Keratinocyte (primary cell): ENCODE data around the gene FHIT. TPM values are rescaled to one million over a fixed set of nuclear protein-coding genes. Genes with fewer than 3 reads are reported as not detected.
"Not testable (repeated sequence)": the region's sequence is repeated elsewhere in the genome, so short reads cannot be mapped to it uniquely, and the experiment has no call there.

Source experiments
- DNase-seq: peaks from one replicate; pipeline ENCODE4 v3.0.0-alpha.2; 2011; ENCODE audit warnings: low read depth, missing footprints, low spot score
- FAIRE-seq: peaks from 2 replicates; lab custom pipeline; 2011; peaks lifted over from hg19 to GRCh38; lab: Jason Lieb, UNC
- H2AFZ ChIP-seq: 2 replicates; pipeline ENCODE4 v1.6.0; 2012; ENCODE audit warnings: low read length, control low read depth, inconsistent platforms; ENCODE audit not compliant: control insufficient read depth
- H3K27ac ChIP-seq: 2 replicates; pipeline ENCODE4 v1.5.1; 2011; ENCODE audit warnings: low read length; ENCODE audit not compliant: control insufficient read depth, insufficient read depth
- H3K27me3 ChIP-seq: 3 replicates; pipeline ENCODE4 v1.6.0; 2011; ENCODE audit warnings: low read length; ENCODE audit not compliant: control insufficient read depth, insufficient read depth; ENCODE audit errors: extremely low read depth
- H3K36me3 ChIP-seq, 2 experiments: 2 replicates in 1 of 2; 3 replicates in 1 of 2; pipeline ENCODE4 v1.5.1; 2011; ENCODE audit warnings: low read length in 2 of 2, mild to moderate bottlenecking in 1 of 2; ENCODE audit not compliant: control insufficient read depth in 2 of 2, insufficient read depth in 2 of 2; ENCODE audit errors: extremely low read depth in 1 of 2
- H3K4me1 ChIP-seq: 3 replicates; pipeline ENCODE4 v1.5.1; 2011; ENCODE audit warnings: low read length; ENCODE audit not compliant: control insufficient read depth, insufficient read depth; ENCODE audit errors: extremely low read depth
- H3K4me2 ChIP-seq: 3 replicates; pipeline ENCODE4 v1.6.0; 2011; ENCODE audit warnings: low read depth, low read length; ENCODE audit not compliant: control insufficient read depth, insufficient read depth; ENCODE audit errors: extremely low read depth
- H3K4me3 ChIP-seq, 3 experiments: fragments of 200-600 bp in 1 of 3; sonication (generic) in 1 of 3; 2 replicates in 2 of 3; 3 replicates in 1 of 3; pipeline ENCODE4 v1.5.1; 2011 to 2016; ENCODE audit warnings: low read length in 3 of 3, mild to moderate bottlenecking in 3 of 3, control low read depth in 2 of 3, inconsistent platforms in 1 of 3, low read depth in 1 of 3, mixed read lengths in 1 of 3, mixed run types in 1 of 3, moderate library complexity in 1 of 3; ENCODE audit not compliant: control insufficient read depth in 2 of 3, insufficient read depth in 2 of 3; ENCODE audit errors: extremely low read depth in 1 of 3
- H3K79me2 ChIP-seq: 2 replicates; pipeline ENCODE4 v1.6.0; 2012; ENCODE audit warnings: low read length; ENCODE audit not compliant: control insufficient read depth, insufficient read depth
- H3K9ac ChIP-seq: 3 replicates; pipeline ENCODE4 v1.6.0; 2011; ENCODE audit warnings: low read length; ENCODE audit not compliant: control insufficient read depth, insufficient read depth; ENCODE audit errors: extremely low read depth
- H3K9me1 ChIP-seq: 3 replicates; pipeline ENCODE4 v1.6.0; 2011; ENCODE audit warnings: low read length; ENCODE audit not compliant: control insufficient read depth, insufficient read depth; ENCODE audit errors: extremely low read depth
- H3K9me3 ChIP-seq: 2 replicates; pipeline ENCODE4 v1.5.1; 2012; ENCODE audit warnings: low read depth, low read length; ENCODE audit not compliant: control insufficient read depth
- H4K20me1 ChIP-seq: 3 replicates; pipeline ENCODE4 v1.6.0; 2011; ENCODE audit warnings: low read length; ENCODE audit not compliant: control insufficient read depth, insufficient read depth; ENCODE audit errors: extremely low read depth
- EZH2 ChIP-seq: IDR thresholded peaks from one replicate; pipeline ENCODE4 v1.6.1; 2012; ENCODE audit warnings: inconsistent platforms, mild to moderate bottlenecking, low read length, moderate library complexity
- dilution Hi-C: fragments of 300-500 bp; cut with MboI; formaldehyde crosslinking; loops from one replicate; pipeline ENCODE4 v1.7.0; 2020; ENCODE audit warnings: low sequenced_read_pairs; ENCODE audit not compliant: extremely low pct_ligation_motif_present
- polyA plus RNA-seq, 5 experiments: library from polyadenylated mRNA; depleted of rRNA in 3 of 5; stranded (reverse) in 3 of 5; stranded (forward) in 1 of 5; unstranded in 1 of 5; fragments of >200 nt; gene quantifications; 1 replicate in 1 of 5; 2 replicates in 3 of 5; 3 replicates in 1 of 5; pipeline versions ENCODE4 v1.2.1 to v1.2.3, GENCODE V29; 2011 to 2012; ENCODE audit warnings: missing spikeins in 2 of 5, low read depth in 1 of 5, low replicate concordance in 1 of 5
- TF ChIP-seq, protein P1 (sequence below), 3 experiments: IDR thresholded peaks in 1 of 3; conservative IDR thresholded peaks in 1 of 3; optimal IDR thresholded peaks in 1 of 3; 2 replicates in 2 of 3; 3 replicates in 1 of 3; pipeline versions ENCODE3 to v1.5.1; 2011; ENCODE audit warnings: low read length in 3 of 3, mild to moderate bottlenecking in 3 of 3, moderate library complexity in 2 of 3, control low read depth in 1 of 3, inconsistent platforms in 1 of 3; ENCODE audit not compliant: insufficient read depth in 2 of 3; ENCODE audit errors: extremely low read depth in 1 of 3

The FHIT gene
- polyA plus RNA-seq, 1 donor (not counting 4 experiments of a cell fraction or from before 2014, with no cell fraction given): 2.2 TPM

GRCh38 chr3:61194892-61195538 lies 56.2 kb downstream of the FHIT start:
- Histone ChIP-seq H3K4me1 (no peaks in the 10 kb centered on the region), H4K20me1 (no peaks in the 10 kb centered on the region), H3K4me3 (no peak overlapping the region), H3K9ac (no peak overlapping the region), H3K79me2 (no peaks in the 10 kb centered on the region), H2AFZ (no peak overlapping the region), H3K27me3 (no peaks in the 10 kb centered on the region), H3K27ac (no peak overlapping the region), H3K4me2 (no peak overlapping the region), H3K36me3 (no peaks in the 10 kb centered on the region), H3K9me1 (no peaks in the 10 kb centered on the region), H3K9me3 (no peaks in the 10 kb centered on the region)
- TF ChIP-seq EZH2: no peak
- TF ChIP-seq, protein P1, sequence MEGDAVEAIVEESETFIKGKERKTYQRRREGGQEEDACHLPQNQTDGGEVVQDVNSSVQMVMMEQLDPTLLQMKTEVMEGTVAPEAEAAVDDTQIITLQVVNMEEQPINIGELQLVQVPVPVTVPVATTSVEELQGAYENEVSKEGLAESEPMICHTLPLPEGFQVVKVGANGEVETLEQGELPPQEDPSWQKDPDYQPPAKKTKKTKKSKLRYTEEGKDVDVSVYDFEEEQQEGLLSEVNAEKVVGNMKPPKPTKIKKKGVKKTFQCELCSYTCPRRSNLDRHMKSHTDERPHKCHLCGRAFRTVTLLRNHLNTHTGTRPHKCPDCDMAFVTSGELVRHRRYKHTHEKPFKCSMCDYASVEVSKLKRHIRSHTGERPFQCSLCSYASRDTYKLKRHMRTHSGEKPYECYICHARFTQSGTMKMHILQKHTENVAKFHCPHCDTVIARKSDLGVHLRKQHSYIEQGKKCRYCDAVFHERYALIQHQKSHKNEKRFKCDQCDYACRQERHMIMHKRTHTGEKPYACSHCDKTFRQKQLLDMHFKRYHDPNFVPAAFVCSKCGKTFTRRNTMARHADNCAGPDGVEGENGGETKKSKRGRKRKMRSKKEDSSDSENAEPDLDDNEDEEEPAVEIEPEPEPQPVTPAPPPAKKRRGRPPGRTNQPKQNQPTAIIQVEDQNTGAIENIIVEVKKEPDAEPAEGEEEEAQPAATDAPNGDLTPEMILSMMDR (optimal IDR thresholded peaks at IDR 0.05 in 1 of 3, IDR thresholded peaks at IDR 0.05 in 1 of 3, conservative IDR thresholded peaks at IDR 0.05 in 1 of 3; ENCODE audit: extremely low read depth in 1 of 3, insufficient read depth in 2 of 3, low read length in 3 of 3): no peak
- no peak for FAIRE-seq
- no peak for DNase-seq
- dilution Hi-C loops: no loop called here

DNA sequence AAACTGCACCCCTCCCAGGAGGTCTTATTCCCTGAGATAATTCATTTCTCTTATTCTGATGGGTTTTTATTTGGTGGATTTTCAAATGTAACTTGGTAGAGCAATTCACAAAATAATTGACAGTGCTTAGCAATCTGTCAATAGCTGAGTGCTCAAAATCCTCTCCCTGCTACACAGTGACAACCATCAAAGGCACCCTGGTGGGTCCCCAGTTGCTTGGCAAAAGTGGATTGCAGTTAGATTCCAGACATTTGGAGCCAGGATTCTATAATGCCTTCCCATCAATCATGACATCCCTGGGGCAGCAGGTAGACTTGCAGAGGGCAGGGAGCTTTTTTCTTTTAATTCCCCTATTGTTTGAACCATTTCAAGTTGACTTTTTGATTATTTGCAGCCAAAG lies 59.0 kb downstream of the FHIT start:
- Histone ChIP-seq H3K27me3 (no peaks in the 10 kb centered on the region), H3K9me3 (no peaks in the 10 kb centered on the region), H2AFZ (no peak overlapping the region), H4K20me1 (no peaks in the 10 kb centered on the region), H3K79me2 (no peaks in the 10 kb centered on the region), H3K36me3 (no peaks in the 10 kb centered on the region), H3K4me3 (no peak overlapping the region), H3K9me1 (no peaks in the 10 kb centered on the region), H3K27ac (no peak overlapping the region), H3K4me2 (no peak overlapping the region), H3K4me1 (no peaks in the 10 kb centered on the region), H3K9ac (no peak overlapping the region)
- FAIRE-seq (no peak), DNase-seq (no peak)
- dilution Hi-C loops: no loop called here
- TF ChIP-seq, protein P1 (optimal IDR thresholded peaks at IDR 0.05 in 1 of 3, IDR thresholded peaks at IDR 0.05 in 1 of 3, conservative IDR thresholded peaks at IDR 0.05 in 1 of 3; ENCODE audit: extremely low read depth in 1 of 3, insufficient read depth in 2 of 3, low read length in 3 of 3): no peak
- TF ChIP-seq EZH2: no peak

- H3K27ac ChIP-seq, H2AFZ ChIP-seq, FAIRE-seq, H3K4me3 ChIP-seq, H3K9me1 ChIP-seq, H3K4me1 ChIP-seq, DNase-seq, H3K36me3 ChIP-seq, H3K27me3 ChIP-seq, H3K9ac ChIP-seq, H3K79me2 ChIP-seq, H3K9me3 ChIP-seq, H4K20me1 ChIP-seq, H3K4me2 ChIP-seq, dilution Hi-C loops: not testable (repeated sequence)
Observed at GRCh38 chr3:61190205-61190604, 61.0 kb downstream of the FHIT start.
